WTC11 (cell line): ENCODE data around the gene TIAM2. TPM values are rescaled to one million over a fixed set of nuclear protein-coding genes. Genes with fewer than 3 reads are reported as not detected.
A peak's percentile ranks its signal among the peaks of the same experiment; 100 is the strongest.

Source experiments
- ATAC-seq: fragments of 200-7000 bp; cut with Tn5 transposase; 2 replicates; pipeline ENCODE4 v1.10.0; 2021; ENCODE audit warnings: mild to moderate bottlenecking, moderate library complexity
- CTCF ChIA-PET: fragments of 300-600 bp; sonication (Branson Sonifier 250); formaldehyde crosslinking; loops from one replicate; lab custom pipeline; 2021; ENCODE audit warnings: antibody characterized with exemption; lab: Charles Lee
- POLR2A ChIA-PET: fragments of 350-600 bp; sonication (Branson Sonifier 250); formaldehyde crosslinking; loops from one replicate; lab custom pipeline; 2021; ENCODE audit warnings: antibody characterized with exemption; lab: Charles Lee
- DNase-seq: peaks from one replicate; pipeline ENCODE4 v3.0.0; 2021; ENCODE audit warnings: low spot score
- H3K27ac Mint-ChIP-seq: 2 replicates; pipeline ENCODE4 v1.8.0; 2021; ENCODE audit warnings: mixed read lengths
- H3K27me3 Mint-ChIP-seq: 2 replicates; pipeline ENCODE4 v1.8.0; 2021; ENCODE audit warnings: low read depth, mild to moderate bottlenecking, moderate library complexity, mixed read lengths
- H3K36me3 Mint-ChIP-seq: 2 replicates; pipeline ENCODE4 v1.8.0; 2021; ENCODE audit warnings: mixed read lengths
- H3K4me1 Mint-ChIP-seq: 2 replicates; pipeline ENCODE4 v1.8.0; 2022; ENCODE audit warnings: mixed read lengths
- H3K4me3 Mint-ChIP-seq: 2 replicates; pipeline ENCODE4 v1.8.0; 2021; ENCODE audit warnings: mild to moderate bottlenecking, moderate library complexity, mixed read lengths
- H3K9me3 Mint-ChIP-seq: 2 replicates; pipeline ENCODE4 v1.8.0; 2021; ENCODE audit warnings: mixed read lengths
- ATF1 ChIP-seq: sonication (generic); formaldehyde crosslinking; IDR thresholded peaks from 2 replicates; pipeline ENCODE4 v1.8.1; 2023; ENCODE audit warnings: mild to moderate bottlenecking, moderate library complexity, missing genetic modification reagents
- CBFB ChIP-seq: sonication (generic); formaldehyde crosslinking; IDR thresholded peaks from 2 replicates; pipeline ENCODE4 v1.8.1; 2022; ENCODE audit warnings: mild to moderate bottlenecking, low read depth, missing genetic modification reagents
- CREM ChIP-seq: sonication (generic); formaldehyde crosslinking; IDR thresholded peaks from 2 replicates; pipeline ENCODE4 v1.8.1; 2022; ENCODE audit warnings: mild to moderate bottlenecking, missing genetic modification reagents, moderate library complexity
- E2F1 ChIP-seq: sonication (generic); formaldehyde crosslinking; IDR thresholded peaks from 2 replicates; pipeline ENCODE4 v1.8.0; 2022; ENCODE audit warnings: mild to moderate bottlenecking, missing genetic modification reagents
- EMX1 ChIP-seq: fragments of 250-450 bp; sonication (Bioruptor Pico); IDR thresholded peaks from 2 replicates; pipeline ENCODE4 v1.8.0; 2021; ENCODE audit warnings: mild to moderate bottlenecking
- JUN ChIP-seq: sonication (generic); formaldehyde crosslinking; IDR thresholded peaks from 2 replicates; pipeline ENCODE4 v1.8.0; 2023; ENCODE audit warnings: mild to moderate bottlenecking, missing genetic modification reagents
- NFATC4 ChIP-seq: fragments of 250-450 bp; sonication (Bioruptor Pico); IDR thresholded peaks from 2 replicates; pipeline ENCODE4 v1.9.0; 2021; ENCODE audit warnings: mild to moderate bottlenecking
- NR1H2 ChIP-seq: sonication (generic); formaldehyde crosslinking; IDR thresholded peaks from 2 replicates; pipeline ENCODE4 v1.9.0; 2021; ENCODE audit warnings: mild to moderate bottlenecking, moderate library complexity, missing genetic modification reagents
- NR3C1 ChIP-seq: sonication (generic); formaldehyde crosslinking; conservative IDR thresholded peaks from 2 replicates; pipeline ENCODE4 v1.8.1; 2023; ENCODE audit warnings: low read depth, mild to moderate bottlenecking, missing genetic modification reagents
- RELA ChIP-seq: sonication (generic); formaldehyde crosslinking; IDR thresholded peaks from 2 replicates; pipeline ENCODE4 v1.8.1; 2022; ENCODE audit warnings: missing genetic modification reagents, mild to moderate bottlenecking, borderline replicate concordance
- SMAD4 ChIP-seq: sonication (generic); formaldehyde crosslinking; IDR thresholded peaks from 2 replicates; pipeline ENCODE4 v1.8.0; 2022; ENCODE audit warnings: mild to moderate bottlenecking, missing genetic modification reagents
- TEAD4 ChIP-seq: sonication (generic); formaldehyde crosslinking; IDR thresholded peaks from 2 replicates; pipeline ENCODE4 v1.8.0; 2022; ENCODE audit warnings: mild to moderate bottlenecking, missing genetic modification reagents
- TP53 ChIP-seq: sonication (generic); formaldehyde crosslinking; IDR thresholded peaks from 2 replicates; pipeline ENCODE4 v1.8.1; 2023; ENCODE audit warnings: mild to moderate bottlenecking, missing genetic modification reagents
- ZBTB43 ChIP-seq: sonication (generic); formaldehyde crosslinking; IDR thresholded peaks from 2 replicates; pipeline ENCODE4 v1.8.1; 2023; ENCODE audit warnings: mild to moderate bottlenecking, missing genetic modification reagents
- ZNF138 ChIP-seq: sonication (generic); formaldehyde crosslinking; conservative IDR thresholded peaks from 2 replicates; pipeline ENCODE4 v1.8.1; 2022; ENCODE audit warnings: mild to moderate bottlenecking, moderate library complexity, missing genetic modification reagents
- ZNF671 ChIP-seq: fragments of 250-450 bp; sonication (Bioruptor Pico); IDR thresholded peaks from 2 replicates; pipeline ENCODE4 v1.8.0; 2021; ENCODE audit warnings: mild to moderate bottlenecking
- total RNA-seq: library from RNA; stranded (reverse); gene quantifications from 3 replicates; pipeline ENCODE4 v1.2.3, GENCODE V29; 2021
- TF ChIP-seq, protein P1 (sequence below): sonication (generic); formaldehyde crosslinking; IDR thresholded peaks from 2 replicates; pipeline ENCODE4 v1.8.1; 2022; ENCODE audit warnings: mild to moderate bottlenecking, missing genetic modification reagents, moderate library complexity, borderline replicate concordance
- TF ChIP-seq, protein P2 (sequence below): sonication (generic); formaldehyde crosslinking; IDR thresholded peaks from 2 replicates; pipeline ENCODE4 v1.8.0; 2023; ENCODE audit warnings: missing genetic modification reagents, mild to moderate bottlenecking, borderline replicate concordance
- TF ChIP-seq, protein P3 (sequence below): sonication (generic); formaldehyde crosslinking; IDR thresholded peaks from 2 replicates; pipeline ENCODE4 v1.8.1; 2022; ENCODE audit warnings: mild to moderate bottlenecking, moderate library complexity, missing genetic modification reagents
- TF ChIP-seq, protein P4 (sequence below): sonication (generic); formaldehyde crosslinking; IDR thresholded peaks from 2 replicates; pipeline ENCODE4 v1.8.1; 2023; ENCODE audit warnings: mild to moderate bottlenecking, missing genetic modification reagents, moderate library complexity

Gene TIAM2
- total RNA-seq, 1 experiment from 2014 or later, result 15.1 TPM

DNA sequence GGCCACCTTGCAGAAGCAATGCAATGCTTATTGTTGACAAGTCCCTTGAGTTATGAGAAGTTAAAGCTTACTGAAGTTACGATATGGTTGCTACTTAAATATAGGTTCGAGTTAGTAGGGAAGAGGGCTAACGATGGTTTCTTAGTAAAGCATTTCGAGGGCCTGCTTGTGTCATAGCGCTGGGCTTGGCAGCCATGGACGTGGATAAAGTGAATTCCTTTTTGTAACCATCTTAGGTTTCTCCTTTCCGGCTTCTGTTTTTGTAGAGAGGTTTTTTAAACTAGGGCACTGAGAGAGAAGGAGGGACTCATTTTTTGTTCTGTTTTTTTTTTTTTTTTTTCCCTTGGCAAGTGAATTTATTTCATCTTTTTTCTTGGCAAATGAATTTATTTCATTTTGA is 27.6 kb downstream of the TIAM2 start (continued):
- TF ChIP-seq, protein P1, sequence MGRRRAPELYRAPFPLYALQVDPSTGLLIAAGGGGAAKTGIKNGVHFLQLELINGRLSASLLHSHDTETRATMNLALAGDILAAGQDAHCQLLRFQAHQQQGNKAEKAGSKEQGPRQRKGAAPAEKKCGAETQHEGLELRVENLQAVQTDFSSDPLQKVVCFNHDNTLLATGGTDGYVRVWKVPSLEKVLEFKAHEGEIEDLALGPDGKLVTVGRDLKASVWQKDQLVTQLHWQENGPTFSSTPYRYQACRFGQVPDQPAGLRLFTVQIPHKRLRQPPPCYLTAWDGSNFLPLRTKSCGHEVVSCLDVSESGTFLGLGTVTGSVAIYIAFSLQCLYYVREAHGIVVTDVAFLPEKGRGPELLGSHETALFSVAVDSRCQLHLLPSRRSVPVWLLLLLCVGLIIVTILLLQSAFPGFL, result no peak
- TF ChIP-seq, protein P2, sequence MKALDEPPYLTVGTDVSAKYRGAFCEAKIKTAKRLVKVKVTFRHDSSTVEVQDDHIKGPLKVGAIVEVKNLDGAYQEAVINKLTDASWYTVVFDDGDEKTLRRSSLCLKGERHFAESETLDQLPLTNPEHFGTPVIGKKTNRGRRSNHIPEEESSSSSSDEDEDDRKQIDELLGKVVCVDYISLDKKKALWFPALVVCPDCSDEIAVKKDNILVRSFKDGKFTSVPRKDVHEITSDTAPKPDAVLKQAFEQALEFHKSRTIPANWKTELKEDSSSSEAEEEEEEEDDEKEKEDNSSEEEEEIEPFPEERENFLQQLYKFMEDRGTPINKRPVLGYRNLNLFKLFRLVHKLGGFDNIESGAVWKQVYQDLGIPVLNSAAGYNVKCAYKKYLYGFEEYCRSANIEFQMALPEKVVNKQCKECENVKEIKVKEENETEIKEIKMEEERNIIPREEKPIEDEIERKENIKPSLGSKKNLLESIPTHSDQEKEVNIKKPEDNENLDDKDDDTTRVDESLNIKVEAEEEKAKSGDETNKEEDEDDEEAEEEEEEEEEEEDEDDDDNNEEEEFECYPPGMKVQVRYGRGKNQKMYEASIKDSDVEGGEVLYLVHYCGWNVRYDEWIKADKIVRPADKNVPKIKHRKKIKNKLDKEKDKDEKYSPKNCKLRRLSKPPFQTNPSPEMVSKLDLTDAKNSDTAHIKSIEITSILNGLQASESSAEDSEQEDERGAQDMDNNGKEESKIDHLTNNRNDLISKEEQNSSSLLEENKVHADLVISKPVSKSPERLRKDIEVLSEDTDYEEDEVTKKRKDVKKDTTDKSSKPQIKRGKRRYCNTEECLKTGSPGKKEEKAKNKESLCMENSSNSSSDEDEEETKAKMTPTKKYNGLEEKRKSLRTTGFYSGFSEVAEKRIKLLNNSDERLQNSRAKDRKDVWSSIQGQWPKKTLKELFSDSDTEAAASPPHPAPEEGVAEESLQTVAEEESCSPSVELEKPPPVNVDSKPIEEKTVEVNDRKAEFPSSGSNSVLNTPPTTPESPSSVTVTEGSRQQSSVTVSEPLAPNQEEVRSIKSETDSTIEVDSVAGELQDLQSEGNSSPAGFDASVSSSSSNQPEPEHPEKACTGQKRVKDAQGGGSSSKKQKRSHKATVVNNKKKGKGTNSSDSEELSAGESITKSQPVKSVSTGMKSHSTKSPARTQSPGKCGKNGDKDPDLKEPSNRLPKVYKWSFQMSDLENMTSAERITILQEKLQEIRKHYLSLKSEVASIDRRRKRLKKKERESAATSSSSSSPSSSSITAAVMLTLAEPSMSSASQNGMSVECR, result no peak
- no peak for TF ChIP-seq CREM (CRISPR knock-in tag)
- TF ChIP-seq, protein P3, sequence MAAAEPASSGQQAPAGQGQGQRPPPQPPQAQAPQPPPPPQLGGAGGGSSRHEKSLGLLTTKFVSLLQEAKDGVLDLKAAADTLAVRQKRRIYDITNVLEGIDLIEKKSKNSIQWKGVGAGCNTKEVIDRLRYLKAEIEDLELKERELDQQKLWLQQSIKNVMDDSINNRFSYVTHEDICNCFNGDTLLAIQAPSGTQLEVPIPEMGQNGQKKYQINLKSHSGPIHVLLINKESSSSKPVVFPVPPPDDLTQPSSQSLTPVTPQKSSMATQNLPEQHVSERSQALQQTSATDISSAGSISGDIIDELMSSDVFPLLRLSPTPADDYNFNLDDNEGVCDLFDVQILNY (CRISPR knock-in tag), result no peak

- POLR2A ChIA-PET, result no interaction called here
- H3K36me3 Mint-ChIP-seq, result peaks cover 3% of the 10 kb centered on the region; the same call in 1 of the 2 replicates
Measured at GRCh38 chr6:155023717-155024116, 28.6 kb downstream of the TIAM2 start.

More at GRCh38 chr6:155023717-155024116, 28.6 kb downstream of the TIAM2 start:
- ATAC-seq, result no peak
- no peak for TF ChIP-seq TEAD4
- no peak for TF ChIP-seq NR3C1
- TF ChIP-seq SMAD4 (CRISPR knock-in tag), result no peak
- no peak for TF ChIP-seq TP53 (CRISPR knock-in tag)
- no peak for TF ChIP-seq ATF1 (CRISPR knock-in tag)
- TF ChIP-seq EMX1 (CRISPR knock-in tag), result no peak
- TF ChIP-seq, protein P4, sequence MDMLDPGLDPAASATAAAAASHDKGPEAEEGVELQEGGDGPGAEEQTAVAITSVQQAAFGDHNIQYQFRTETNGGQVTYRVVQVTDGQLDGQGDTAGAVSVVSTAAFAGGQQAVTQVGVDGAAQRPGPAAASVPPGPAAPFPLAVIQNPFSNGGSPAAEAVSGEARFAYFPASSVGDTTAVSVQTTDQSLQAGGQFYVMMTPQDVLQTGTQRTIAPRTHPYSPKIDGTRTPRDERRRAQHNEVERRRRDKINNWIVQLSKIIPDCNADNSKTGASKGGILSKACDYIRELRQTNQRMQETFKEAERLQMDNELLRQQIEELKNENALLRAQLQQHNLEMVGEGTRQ, result no peak
- no peak for TF ChIP-seq JUN (CRISPR knock-in tag)
- TF ChIP-seq NR1H2 (CRISPR knock-in tag), result no peak
- no peak for TF ChIP-seq E2F1 (CRISPR knock-in tag)
- TF ChIP-seq ZBTB43 (CRISPR knock-in tag), result no peak
- no peak for TF ChIP-seq CBFB
- TF ChIP-seq RELA (CRISPR knock-in tag), result no peak
- no peak for TF ChIP-seq ZNF671 (CRISPR knock-in tag)
- TF ChIP-seq ZNF138 (CRISPR knock-in tag), result no peak
- TF ChIP-seq NFATC4, result no peak
- Mint-ChIP-seq H3K4me3 (no peak overlapping the region), H3K9me3 (no peaks in the 10 kb centered on the region), H3K27ac (peak overlapping the region; percentile 84; the same call in 1 of the 2 replicates), H3K4me1 (peaks cover 35% of the 10 kb centered on the region), H3K27me3 (no peaks in the 10 kb centered on the region)
- DNase-seq, result no peak
- CTCF ChIA-PET, result interaction anchor here (1.0 kb wide), 1 partner anchor 10 kb away, joined by 6 read pairs; no protein-coding TSS in a partner anchor
